GM18951 (cell line): ENCODE results near the gene HOXA9.

Experiments used
- POLR2A ChIP-seq: IDR thresholded peaks from 4 replicates; pipeline ENCODE4 v1.6.1; 2011; ENCODE audit warnings: mild to moderate bottlenecking; ENCODE audit not compliant: insufficient read length, insufficient read depth; ENCODE audit errors: extremely low read depth
- in situ Hi-C: fragments of 300-500 bp; cut with MboI; formaldehyde crosslinking; loops from one replicate; pipeline ENCODE4 v1.12.0; 2022; ENCODE audit warnings: low sequenced_read_pairs, mixed read lengths, inconsistent platforms; ENCODE audit not compliant: unreplicated experiment

Gene HOXA9

DNA sequence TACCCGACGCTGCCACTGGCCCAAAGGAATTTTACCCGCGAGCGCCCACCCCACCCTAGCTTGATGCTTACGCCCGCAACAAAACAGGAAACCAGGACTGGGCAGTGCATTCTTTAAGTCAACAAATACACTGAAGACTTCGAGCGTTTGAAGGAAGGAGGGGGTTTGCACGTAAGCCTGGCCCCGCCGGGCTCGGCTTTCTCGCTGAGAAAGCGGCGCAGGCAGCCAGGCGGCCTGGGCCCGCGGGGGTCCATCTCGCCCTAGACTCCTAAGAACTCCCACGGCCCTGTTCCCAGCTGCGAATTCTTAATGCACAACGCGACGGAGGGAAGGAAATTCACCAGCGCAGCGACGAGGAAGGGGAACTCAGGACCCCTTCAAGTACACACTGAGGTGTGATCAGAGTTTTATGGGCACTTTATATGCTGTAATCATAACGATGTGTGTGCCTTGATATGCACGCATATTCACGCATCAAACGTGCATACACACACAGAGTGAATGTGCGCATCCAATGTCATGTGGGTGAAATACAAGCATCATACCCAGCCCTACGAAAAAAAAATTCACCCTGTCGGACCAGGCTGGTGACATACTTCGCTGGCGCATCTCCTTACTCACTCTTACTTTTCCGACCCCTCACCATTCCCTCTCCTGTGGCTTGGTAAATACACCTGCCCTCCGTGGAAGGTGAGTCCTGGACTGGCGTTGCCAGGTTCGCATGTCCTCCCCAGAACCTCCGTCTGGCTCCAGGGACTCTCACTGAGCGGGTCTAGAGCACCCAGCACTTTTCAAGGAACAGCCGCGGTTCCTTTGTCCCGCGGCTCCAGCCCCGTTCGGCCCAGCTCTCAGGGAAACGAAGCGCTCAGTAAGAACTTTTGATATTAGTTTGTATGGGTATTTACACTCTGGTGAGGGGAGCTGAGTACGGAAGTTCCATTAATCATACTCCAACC, 40.3 kb upstream of the HOXA9 start:
- in situ Hi-C loops = loop anchor here (10.0 to 25.0 kb wide), 2 partner anchors 357 to 719 kb away; no protein-coding TSS in a partner anchor
- no peak for TF ChIP-seq POLR2A

GRCh38 chr7:27204851-27205322, 39.5 kb upstream of the HOXA9 start:
- no peak for TF ChIP-seq POLR2A
- in situ Hi-C loops = loop anchor here (10.0 to 25.0 kb wide), 2 partner anchors 357 to 720 kb away; no protein-coding TSS in a partner anchor

GRCh38 chr7:27203964-27204594, 38.7 kb upstream of the HOXA9 start:
- TF ChIP-seq POLR2A = no peak
- in situ Hi-C loops = loop anchor here (10.0 to 25.0 kb wide), 2 partner anchors 358 to 721 kb away; no protein-coding TSS in a partner anchor

DNA sequence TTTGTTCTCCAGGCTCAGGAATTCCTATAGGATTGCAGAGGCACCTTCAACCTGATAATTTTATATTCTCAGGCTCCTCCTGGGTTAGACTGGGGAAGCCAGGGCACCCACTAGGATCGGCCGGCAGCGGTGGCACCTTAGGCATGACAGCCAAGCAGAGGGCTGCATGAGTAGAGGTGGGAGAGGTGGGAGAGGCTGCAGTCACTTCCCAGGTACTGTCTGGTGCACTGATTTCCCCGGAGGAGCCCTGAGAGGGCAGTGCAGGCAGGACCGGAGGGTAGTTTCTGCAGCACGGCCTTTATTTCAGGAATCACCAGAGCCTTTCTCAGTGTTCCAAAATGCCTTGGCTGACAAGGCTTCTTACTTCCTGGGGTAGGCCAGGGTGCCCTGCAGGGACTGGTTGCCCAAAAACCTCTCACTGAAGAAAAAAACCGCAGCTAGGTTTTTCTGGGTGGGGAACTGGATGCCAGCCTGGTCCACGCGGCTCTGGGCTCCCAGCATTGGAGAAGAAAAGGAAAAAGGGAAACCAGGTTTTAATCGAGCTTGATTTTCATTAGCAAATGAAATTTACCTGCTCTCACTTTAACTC, 38.1 kb upstream of the HOXA9 start:
- TF ChIP-seq POLR2A = no peak
- in situ Hi-C loops = loop anchor here (10.0 to 25.0 kb wide), 2 partner anchors 359 to 721 kb away; no protein-coding TSS in a partner anchor

DNA sequence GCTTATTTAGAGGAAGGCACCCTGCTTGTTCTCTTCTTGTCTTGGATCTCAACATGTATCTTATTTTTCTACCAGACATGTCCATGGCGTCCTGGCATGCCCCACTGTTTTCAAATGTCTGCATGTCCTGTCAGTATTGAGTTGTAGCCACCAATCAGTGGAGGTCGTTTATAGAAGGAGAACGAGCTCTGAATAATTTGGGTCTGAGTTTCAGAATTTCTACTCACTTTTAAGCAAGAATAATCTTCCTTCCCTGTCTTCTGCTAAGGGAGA, 37.5 kb upstream of the HOXA9 start:
- in situ Hi-C loops = loop anchor here (10.0 to 25.0 kb wide), 2 partner anchors 360 to 722 kb away; no protein-coding TSS in a partner anchor
- TF ChIP-seq POLR2A = no peak

DNA sequence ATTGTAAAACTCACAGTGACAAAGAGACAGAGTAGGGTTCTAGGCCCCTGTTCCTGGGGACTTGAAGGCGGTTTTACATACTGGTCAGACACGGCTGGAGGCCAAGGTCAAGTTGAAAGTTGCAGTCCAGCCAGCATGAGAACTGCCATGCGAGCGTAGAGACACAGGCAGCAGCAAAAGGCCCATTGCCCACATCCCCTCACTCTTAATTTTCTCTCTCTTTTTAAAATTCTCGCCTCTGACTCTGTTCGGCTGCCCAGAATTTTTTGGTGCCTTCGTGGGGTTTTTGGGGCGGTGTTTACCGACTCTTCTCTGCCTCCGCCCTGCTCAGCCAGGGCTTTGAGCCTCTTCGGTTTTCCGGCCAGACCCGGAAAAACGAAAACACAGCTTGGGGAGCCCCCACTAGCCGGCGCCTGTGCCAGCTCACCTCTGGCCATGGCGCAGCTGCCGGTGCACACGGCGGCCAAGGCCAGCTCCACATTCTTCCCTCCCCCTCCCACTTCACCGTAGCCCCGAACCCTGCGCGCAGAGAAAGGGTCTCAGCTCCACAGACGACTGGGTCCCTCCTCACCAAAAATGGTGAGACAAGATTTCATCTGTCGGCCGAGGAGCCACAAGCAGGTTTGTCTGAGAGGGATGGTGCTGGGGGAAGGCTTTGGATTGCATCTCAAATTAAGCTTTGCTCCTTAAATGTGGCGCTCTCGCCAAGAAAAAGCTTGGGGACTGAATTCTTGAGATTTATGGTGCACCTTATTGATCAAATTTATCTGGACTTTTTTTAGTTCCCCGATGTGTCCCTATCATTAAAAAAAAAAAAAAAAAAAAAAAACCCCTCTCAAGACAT, 36.9 kb upstream of the HOXA9 start:
- in situ Hi-C loops = loop anchor here (10.0 to 25.0 kb wide), 2 partner anchors 360 to 723 kb away; no protein-coding TSS in a partner anchor

GRCh38 chr7:27201580-27202017, 36.3 kb upstream of the HOXA9 start:
- in situ Hi-C loops = loop anchor here (10.0 to 25.0 kb wide), 2 partner anchors 361 to 723 kb away; no protein-coding TSS in a partner anchor
- no peak for TF ChIP-seq POLR2A

More for the DNA sequence above, 36.9 kb upstream of the HOXA9 start:
- TF ChIP-seq POLR2A = no peak

- in situ Hi-C loops = loop anchor here (10.0 to 25.0 kb wide), 2 partner anchors 361 to 724 kb away; no protein-coding TSS in a partner anchor
- no peak for TF ChIP-seq POLR2A
Observed at GRCh38 chr7:27200761-27201579, 35.6 kb upstream of the HOXA9 start.

DNA sequence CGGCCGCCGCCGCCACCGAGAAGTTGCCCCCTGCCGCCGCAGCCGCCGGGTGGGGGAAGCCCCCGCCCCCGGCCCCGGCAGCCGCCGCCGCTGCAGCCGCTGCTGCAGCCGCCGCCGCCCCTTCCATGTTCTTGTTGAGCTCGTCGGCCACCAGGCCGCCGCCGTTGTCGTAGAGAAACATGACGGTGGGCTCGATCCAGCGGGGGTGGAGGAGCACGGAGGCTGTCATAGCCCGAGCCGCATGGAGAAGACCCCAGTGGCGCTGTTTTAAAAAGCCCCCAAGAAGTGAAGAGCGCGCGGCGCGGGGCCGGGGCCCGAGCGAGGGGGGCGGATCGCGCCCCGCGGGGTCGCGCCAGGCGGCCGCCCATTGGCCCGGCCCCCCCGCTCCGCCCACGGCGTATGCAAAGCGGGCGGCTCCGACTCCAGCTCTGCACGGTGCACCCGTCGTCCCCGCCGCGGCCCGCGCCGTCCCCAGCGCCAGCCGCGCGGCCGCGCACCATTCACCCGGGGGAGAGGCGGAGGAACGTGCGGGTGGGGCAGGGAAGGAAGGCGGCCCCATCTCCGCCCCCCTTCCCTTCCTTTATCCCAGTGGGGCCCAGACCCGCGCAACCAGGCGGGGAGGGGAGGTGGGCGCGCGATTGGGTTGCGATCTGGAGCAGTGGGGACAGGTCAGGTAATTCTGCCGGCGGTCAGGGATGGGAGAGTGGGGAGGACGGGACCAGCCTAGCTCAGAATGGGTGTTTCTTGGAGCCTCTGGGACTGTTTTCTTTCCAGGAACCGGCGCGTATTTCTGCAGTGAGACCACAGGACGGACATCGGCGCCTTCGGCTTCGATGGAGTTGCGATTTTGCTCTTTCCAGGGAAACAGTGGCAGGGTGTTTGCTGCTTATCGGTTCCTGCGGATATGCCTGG, 34.8 kb upstream of the HOXA9 start, which contains the start of gene HOXA13:
Gene HOXA13, minus strand, starts transcription at position 243 of the 912 bp plus-strand sequence. Its CDS starts 14 bp downstream, at position 229.
- TF ChIP-seq POLR2A = no peak
- in situ Hi-C loops = loop anchor here (10.0 to 25.0 kb wide), 3 partner anchors 45 to 725 kb away; partner anchors contain the start of gene EVX1
